ENCODE results near the gene TRABD2B. TPM values are rescaled to one million over a fixed set of nuclear protein-coding genes. Genes with fewer than 3 reads are reported as not detected.
A peak's percentile ranks its signal among the peaks of the same experiment; 100 is the strongest.
"Not testable (repeated sequence)": the region's sequence is repeated elsewhere in the genome, so short reads cannot be mapped to it uniquely, and the experiment has no call there.

TRABD2B gene
- total RNA-seq, 2 donors from 2014 or later, result 3.1 to 8.1 TPM

GRCh38 chr1:47962750-47963492 lies 34.3 kb downstream of the TRABD2B start:
- no peaks in the 10 kb centered on the region for H3K9me3 ChIP-seq
- H3K27ac ChIP-seq, result peak overlapping the region; percentile 66 to 83
- no peak for DNase-seq (ENCODE audit: low spot score)
- H3K27me3 ChIP-seq, result no peaks in the 10 kb centered on the region
- no peaks in the 10 kb centered on the region for H3K36me3 ChIP-seq
- H3K4me3 ChIP-seq, result no peak overlapping the region
- H3K4me1 ChIP-seq, result peaks cover 0 to 37% of the 10 kb centered on the region in 2 donors
- TF ChIP-seq CTCF (IDR thresholded peaks at IDR 0.05), result no peak

- DNase-seq (ENCODE audit: low spot score); H3K4me3 ChIP-seq; H3K27ac ChIP-seq; H3K27me3 ChIP-seq; H3K36me3 ChIP-seq; H3K9me3 ChIP-seq: not testable (repeated sequence)
- H3K4me1 ChIP-seq, result peaks cover 0 to 37% of the 10 kb centered on the region in 2 donors
These were observed 35.4 kb downstream of the TRABD2B start for GRCh38 chr1:47961835-47962234.

GRCh38 chr1:47956491-47956890 lies 40.7 kb downstream of the TRABD2B start:
- not testable (repeated sequence) for H3K27ac ChIP-seq; H3K4me3 ChIP-seq; H3K27me3 ChIP-seq; H3K36me3 ChIP-seq; H3K9me3 ChIP-seq; DNase-seq (ENCODE audit: low spot score)
- H3K4me1 ChIP-seq, result peaks cover 0 to 33% of the 10 kb centered on the region in 2 donors

GRCh38 chr1:47953661-47954060 lies 43.5 kb downstream of the TRABD2B start:
- H3K27me3 ChIP-seq, result no peaks in the 10 kb centered on the region
- no peak overlapping the region for H3K27ac ChIP-seq
- H3K9me3 ChIP-seq, result no peaks in the 10 kb centered on the region
- no peaks in the 10 kb centered on the region for H3K36me3 ChIP-seq
- peaks cover 0 to 33% of the 10 kb centered on the region in 2 donors for H3K4me1 ChIP-seq
- H3K4me3 ChIP-seq, result no peak overlapping the region
- no peak for DNase-seq (ENCODE audit: low spot score)
- TF ChIP-seq CTCF (IDR thresholded peaks at IDR 0.05), result no peak

GRCh38 chr1:47951545-47952235 lies 45.5 kb downstream of the TRABD2B start:
- no peak overlapping the region for H3K27ac ChIP-seq
- H3K36me3 ChIP-seq, result no peaks in the 10 kb centered on the region
- peaks cover 0 to 33% of the 10 kb centered on the region in 2 donors for H3K4me1 ChIP-seq
- H3K9me3 ChIP-seq, result no peaks in the 10 kb centered on the region
- no peak overlapping the region for H3K4me3 ChIP-seq
- DNase-seq (ENCODE audit: low spot score), result no peak
- no peaks in the 10 kb centered on the region for H3K27me3 ChIP-seq
- no peak for TF ChIP-seq CTCF (IDR thresholded peaks at IDR 0.05)

GRCh38 chr1:47951026-47951425 lies 46.2 kb downstream of the TRABD2B start:
- Histone ChIP-seq H3K27ac (peak overlapping the region in 1 of 2 donors; percentile 1), H3K4me3 (no peak overlapping the region), H3K36me3 (no peaks in the 10 kb centered on the region), H3K4me1 (peaks cover 0 to 33% of the 10 kb centered on the region in 2 donors), H3K27me3 (no peaks in the 10 kb centered on the region), H3K9me3 (no peaks in the 10 kb centered on the region)
- no peak for DNase-seq (ENCODE audit: low spot score)
- TF ChIP-seq CTCF (IDR thresholded peaks at IDR 0.05), result no peak
